H1 (cell line): ENCODE measurements around the gene LTO1. TPM values are rescaled to one million over a fixed set of nuclear protein-coding genes. Genes with fewer than 3 reads are reported as not detected.

Experiments used
- CTCF ChIA-PET: fragments of 300-600 bp; sonication (Branson Sonifier 250); formaldehyde crosslinking; loops from one replicate; lab custom pipeline; 2021; ENCODE audit not compliant: partially characterized antibody; lab: Charles Lee
- POLR2A ChIA-PET: fragments of 300-600 bp; sonication (Branson Sonifier 250); formaldehyde crosslinking; loops from one replicate; lab custom pipeline; 2021; ENCODE audit warnings: inconsistent platforms; ENCODE audit not compliant: partially characterized antibody; lab: Charles Lee
- DNase-seq, 2 experiments: peaks; one replicate each; pipeline versions ENCODE4 v3.0.0 to v3.0.0-alpha.2; 2010 to 2022; ENCODE audit warnings: low spot score in 2 of 2, low read depth in 1 of 2, mixed read lengths in 1 of 2
- FAIRE-seq: peaks from 2 replicates; lab custom pipeline; 2011; peaks lifted over from hg19 to GRCh38; lab: Jason Lieb, UNC
- H2AFZ ChIP-seq: 2 replicates; pipeline ENCODE4 v1.8.1; 2012; ENCODE audit warnings: low read length, inconsistent platforms
- H2AK5ac ChIP-seq: 2 replicates; pipeline ENCODE4 v1.6.1; 2013; ENCODE audit warnings: low read depth, low read length
- H2BK120ac ChIP-seq: replicated peaks from 2 replicates; pipeline ENCODE3; 2013; ENCODE audit warnings: low read depth, low read length, inconsistent platforms
- H2BK12ac ChIP-seq: 2 replicates; pipeline ENCODE4 v1.6.1; 2013; ENCODE audit warnings: low read depth, low read length
- H2BK15ac ChIP-seq: 2 replicates; pipeline ENCODE4 v1.6.1; 2013; ENCODE audit warnings: low read length
- H2BK20ac ChIP-seq: 2 replicates; pipeline ENCODE4 v1.6.1; 2013; ENCODE audit warnings: low read length
- H2BK5ac ChIP-seq: 2 replicates; pipeline ENCODE4 v1.6.1; 2013; ENCODE audit warnings: low read depth, low read length
- H3K14ac ChIP-seq: 2 replicates; pipeline ENCODE4 v1.6.1; 2013; ENCODE audit warnings: inconsistent platforms; ENCODE audit not compliant: insufficient read length
- H3K18ac ChIP-seq: 2 replicates; pipeline ENCODE4 v1.6.1; 2013; ENCODE audit warnings: low read length; ENCODE audit errors: extremely low read depth
- H3K23ac ChIP-seq: 2 replicates; pipeline ENCODE4 v1.6.1; 2013; ENCODE audit warnings: inconsistent platforms; ENCODE audit not compliant: insufficient read length
- H3K23me2 ChIP-seq: 2 replicates; pipeline ENCODE4 v1.6.1; 2013; ENCODE audit warnings: low read depth, low read length
- H3K27ac ChIP-seq: 2 replicates; pipeline ENCODE4 v1.6.1; 2011; ENCODE audit warnings: low read depth, low read length, inconsistent platforms
- H3K27me3 ChIP-seq, 4 experiments: replicated peaks in 1 of 4; 1 replicate in 1 of 4; 2 replicates in 3 of 4; pipeline versions ENCODE4 v1.6.1 to v1.8.1; 2011 to 2013; ENCODE audit warnings: low read length in 3 of 4, mild to moderate bottlenecking in 3 of 4, inconsistent platforms in 2 of 4, mixed read lengths in 2 of 4, moderate library complexity in 1 of 4; ENCODE audit not compliant: control insufficient read depth in 3 of 4, insufficient read depth in 3 of 4; ENCODE audit errors: extremely low read depth in 1 of 4
- H3K36me3 ChIP-seq, 4 experiments: 2 replicates each; pipeline versions ENCODE4 v1.6.1 to v1.8.1; 2011 to 2013; ENCODE audit warnings: mild to moderate bottlenecking in 4 of 4, low read length in 3 of 4, moderate library complexity in 2 of 4, control low read depth in 1 of 4, inconsistent platforms in 1 of 4; ENCODE audit not compliant: insufficient read depth in 4 of 4, control insufficient read depth in 2 of 4
- H3K4ac ChIP-seq: replicated peaks from 2 replicates; pipeline ENCODE3; 2013; ENCODE audit warnings: low read length, low read depth, mixed read lengths, inconsistent platforms; ENCODE audit not compliant: insufficient read length
- H3K4me1 ChIP-seq, 4 experiments: replicated peaks in 1 of 4; 1 replicate in 1 of 4; 2 replicates in 3 of 4; pipeline versions ENCODE4 v1.6.1 to v1.8.1; 2011 to 2013; ENCODE audit warnings: low read length in 3 of 4, inconsistent platforms in 2 of 4, mixed read lengths in 1 of 4; ENCODE audit not compliant: insufficient read depth in 4 of 4, control insufficient read depth in 3 of 4
- H3K4me2 ChIP-seq, 2 experiments: 2 replicates each; pipeline versions ENCODE4 v1.6.1 to v1.8.1; 2011 to 2013; ENCODE audit warnings: low read depth in 2 of 2, low read length in 2 of 2, control low read depth in 1 of 2, inconsistent platforms in 1 of 2, mild to moderate bottlenecking in 1 of 2; ENCODE audit not compliant: insufficient read depth in 1 of 2
- H3K4me3 ChIP-seq, 4 experiments: fragments of 200-600, 300-600 bp in 1 of 4; sonication (generic), shearing (Covaris generic), sonication (Bioruptor Twin) in 1 of 4; 2 replicates each; pipeline versions ENCODE4 v1.5.1 to v1.8.1; 2011 to 2016; ENCODE audit warnings: low read length in 4 of 4, low read depth in 3 of 4, control low read depth in 2 of 4, inconsistent platforms in 2 of 4, mild to moderate bottlenecking in 2 of 4, mixed read lengths in 1 of 4, moderate library complexity in 1 of 4; ENCODE audit not compliant: insufficient read depth in 2 of 4; ENCODE audit errors: extremely low read depth in 1 of 4
- H3K56ac ChIP-seq: replicated peaks from 2 replicates; pipeline ENCODE3; 2013; ENCODE audit warnings: low read depth, mild to moderate bottlenecking, mixed read lengths, low read length, inconsistent platforms; ENCODE audit not compliant: insufficient read length
- H3K79me1 ChIP-seq: 2 replicates; pipeline ENCODE4 v1.6.1; 2013; ENCODE audit warnings: low read depth, low read length, control low read depth
- H3K79me2 ChIP-seq, 2 experiments: 2 replicates each; pipeline versions ENCODE4 v1.6.1 to v1.8.1; 2012 to 2013; ENCODE audit warnings: low read length in 2 of 2, mild to moderate bottlenecking in 2 of 2, inconsistent platforms in 1 of 2; ENCODE audit not compliant: insufficient read depth in 2 of 2, control insufficient read depth in 1 of 2
- H3K9ac ChIP-seq, 4 experiments: replicated peaks in 1 of 4; 1 replicate in 1 of 4; 2 replicates in 3 of 4; pipeline versions ENCODE4 v1.6.1 to v1.8.1; 2011 to 2013; ENCODE audit warnings: low read depth in 3 of 4, low read length in 3 of 4, control low read depth in 2 of 4, mild to moderate bottlenecking in 2 of 4, moderate library complexity in 2 of 4, inconsistent platforms in 1 of 4; ENCODE audit errors: extremely low read depth in 1 of 4
- H3K9me3 ChIP-seq, 2 experiments: 2 replicates each; pipeline versions ENCODE4 v1.6.1 to v1.8.1; 2012 to 2013; ENCODE audit warnings: mild to moderate bottlenecking in 2 of 2, moderate library complexity in 2 of 2, control low read depth in 1 of 2, inconsistent platforms in 1 of 2, low read depth in 1 of 2, low read length in 1 of 2, mixed read lengths in 1 of 2; ENCODE audit not compliant: insufficient read depth in 2 of 2
- H4K20me1 ChIP-seq, 2 experiments: replicated peaks in 1 of 2; 2 replicates each; pipeline versions ENCODE3 to v1.8.1; 2011 to 2013; ENCODE audit warnings: inconsistent platforms in 2 of 2, low read length in 2 of 2, mild to moderate bottlenecking in 1 of 2; ENCODE audit not compliant: insufficient read depth in 2 of 2, control insufficient read depth in 1 of 2
- H4K5ac ChIP-seq: 2 replicates; pipeline ENCODE4 v1.6.1; 2013; ENCODE audit warnings: low read length, low read depth, mixed read lengths, inconsistent platforms; ENCODE audit not compliant: insufficient read length
- H4K8ac ChIP-seq: 2 replicates; pipeline ENCODE4 v1.8.0; 2013; ENCODE audit warnings: mild to moderate bottlenecking, moderate library complexity, low read length, inconsistent platforms; ENCODE audit not compliant: insufficient read depth; ENCODE audit errors: extremely low read depth
- H4K91ac ChIP-seq: replicated peaks from 2 replicates; pipeline ENCODE3; 2013; ENCODE audit warnings: low read length, mixed read lengths, inconsistent platforms; ENCODE audit not compliant: insufficient read length
- CEBPB ChIP-seq: IDR thresholded peaks from 2 replicates; pipeline ENCODE4 v1.6.1; 2012; ENCODE audit warnings: low read depth, low read length
- CTCF ChIP-seq, 3 experiments: IDR thresholded peaks; 1 replicate in 2 of 3; 2 replicates in 1 of 3; pipeline versions ENCODE4 v1.5.1 to v1.6.1; 2011; ENCODE audit warnings: low read length in 3 of 3, mild to moderate bottlenecking in 3 of 3, inconsistent platforms in 2 of 3, low read depth in 1 of 3, moderate library complexity in 1 of 3; ENCODE audit not compliant: insufficient read depth in 1 of 3; ENCODE audit errors: control extremely low read depth in 1 of 3
- EP300 ChIP-seq, 2 experiments: IDR thresholded peaks; 1 replicate in 1 of 2; 2 replicates in 1 of 2; pipeline ENCODE4 v1.6.1; 2011 to 2012; ENCODE audit warnings: low read depth in 2 of 2, low read length in 2 of 2, mild to moderate bottlenecking in 2 of 2, borderline replicate concordance in 1 of 2, inconsistent platforms in 1 of 2, moderate library complexity in 1 of 2
- HDAC6 ChIP-seq: IDR thresholded peaks from one replicate; pipeline ENCODE4 v1.7.1; 2012; ENCODE audit warnings: low read depth, mild to moderate bottlenecking, inconsistent platforms, low read length, moderate library complexity
- JUN ChIP-seq: IDR thresholded peaks from 2 replicates; pipeline ENCODE4 v1.6.1; 2011; ENCODE audit warnings: low read depth, mild to moderate bottlenecking, improper control_type of control experiment, low read length
- MAFK ChIP-seq: IDR thresholded peaks from 2 replicates; pipeline ENCODE4 v1.6.1; 2012; ENCODE audit warnings: low read depth, mild to moderate bottlenecking, improper control_type of control experiment, low read length
- RAD21 ChIP-seq, 2 experiments: IDR thresholded peaks in 1 of 2; conservative IDR thresholded peaks in 1 of 2; 2 replicates each; pipeline ENCODE4 v1.6.1; 2011; ENCODE audit warnings: low read depth in 2 of 2, low read length in 2 of 2, improper control_type of control experiment in 1 of 2, inconsistent platforms in 1 of 2, mild to moderate bottlenecking in 1 of 2, moderate library complexity in 1 of 2
- RFX5 ChIP-seq: IDR thresholded peaks from 2 replicates; pipeline ENCODE4 v1.6.1; 2011; ENCODE audit warnings: low read depth, low read length, improper control_type of control experiment, borderline replicate concordance
- RXRA ChIP-seq: IDR thresholded peaks from 2 replicates; pipeline ENCODE4 v1.6.1; 2011; ENCODE audit warnings: low read depth, mild to moderate bottlenecking, low read length, moderate library complexity; ENCODE audit not compliant: insufficient read depth
- SP1 ChIP-seq: IDR thresholded peaks from 2 replicates; pipeline ENCODE4 v1.6.1; 2011; ENCODE audit warnings: low read depth, low read length
- TAF1 ChIP-seq: IDR thresholded peaks from 2 replicates; pipeline ENCODE4 v1.6.1; 2011; ENCODE audit warnings: mild to moderate bottlenecking, low read depth, low read length
- TEAD4 ChIP-seq: IDR thresholded peaks from 2 replicates; pipeline ENCODE4 v1.6.1; 2012; ENCODE audit warnings: low read depth, low read length, inconsistent platforms, mixed read lengths
- polyA plus RNA-seq, 7 experiments: library from polyadenylated mRNA; depleted of rRNA in 3 of 7; stranded (reverse) in 5 of 7; unstranded in 2 of 7; fragments of >200 nt in 5 of 7; fragments of 200-250 nt in 2 of 7; gene quantifications; 1 replicate in 5 of 7; 2 replicates in 1 of 7; 4 replicates in 1 of 7; pipeline versions ENCODE4 v1.2.1 to v1.2.3, GENCODE V29; 2011 to 2013; ENCODE audit warnings: missing spikeins in 2 of 7, mixed read lengths in 2 of 7
- total RNA-seq: library from RNA; stranded (reverse); fragmentation: NEBNext Ultra II Directional; extraction: Animal tissue kit (Norgen Biotek cat#: 25700); gene quantifications from 2 replicates; pipeline ENCODE4 v1.2.1, GENCODE V29; 2021

Gene LTO1
- total and polyA plus RNA-seq, 2 of the 8 experiments (the other 6 are each of a cell fraction or from before 2014, with no cell fraction given): 15.4 to 21.3 TPM

- Histone ChIP-seq H3K9me3 (peaks cover 0 to 3% of the 10 kb centered on the region in 2 experiments; a peak in 1 of 4 replicates), H4K91ac (no peak overlapping the region), H3K27me3 (no peaks in the 10 kb centered on the region; a peak in 2 of 7 replicates), H3K23me2 (no peaks in the 10 kb centered on the region; the same call in 1 of the 2 replicates), H3K79me1 (no peaks in the 10 kb centered on the region; the same call in 1 of the 2 replicates), H3K56ac (no peak overlapping the region), H2AK5ac (no peak overlapping the region), H4K20me1 (no peaks in the 10 kb centered on the region), H2AFZ (no peak overlapping the region), H3K4me1 (peaks cover 0 to 7% (median 0%) of the 10 kb centered on the region in 4 experiments; a peak in 2 of 7 replicates), H2BK20ac (no peak overlapping the region), H2BK120ac (no peak overlapping the region), H2BK15ac (no peak overlapping the region), H3K18ac (no peak overlapping the region), H3K79me2 (no peaks in the 10 kb centered on the region), H3K9ac (no peak overlapping the region), H2BK5ac (no peak overlapping the region), H3K4me2 (no peak overlapping the region), H2BK12ac (no peak overlapping the region), H3K36me3 (no peaks in the 10 kb centered on the region), H3K27ac (no peak overlapping the region), H3K4ac (no peak overlapping the region), H4K5ac (no peak overlapping the region), H3K14ac (no peak overlapping the region), H4K8ac (no peak overlapping the region), H3K4me3 (no peak overlapping the region), H3K23ac (no peak overlapping the region)
- POLR2A ChIA-PET: no interaction called here
- CTCF ChIA-PET: interaction anchor here (0.7 to 1.8 kb wide), 2 partner anchors 17 to 257 kb away, joined by 3 to 8 read pairs; no protein-coding TSS in a partner anchor
- no peak for DNase-seq
- no peak for FAIRE-seq
- TF ChIP-seq SP1 (no peak), CEBPB (no peak), RFX5 (no peak), RXRA (no peak), MAFK (no peak), EP300 (IDR thresholded peaks at IDR 0.05; ENCODE audit: borderline replicate concordance in 1 of 2, low read depth in 2 of 2, low read length in 2 of 2) (no peak), CTCF (IDR thresholded peaks at IDR 0.05; ENCODE audit: control extremely low read depth in 1 of 3, insufficient read depth in 1 of 3, low read depth in 1 of 3, low read length in 3 of 3) (no peak), TEAD4 (no peak), TAF1 (no peak), JUN (no peak), RAD21 (IDR thresholded peaks at IDR 0.05 in 1 of 2, conservative IDR thresholded peaks at IDR 0.05 in 1 of 2; ENCODE audit: low read depth in 2 of 2, low read length in 2 of 2) (no peak), HDAC6 (no peak)
Measured at GRCh38 chr11:69692422-69692821, 17.3 kb upstream of the LTO1 start.
